Breast epithelium (tissue), 4 donors: ENCODE data around the gene NEURL1. TPM values are rescaled to one million over a fixed set of nuclear protein-coding genes. Genes with fewer than 3 reads are reported as not detected.

Experiments
- DNase-seq, 2 donors: peaks; one replicate each; pipeline ENCODE4 v3.0.0-alpha.2; 2019; ENCODE audit warnings: low spot score in 2 of 2
- H3K27ac ChIP-seq, 2 donors: fragments of 200-600 bp; sonication (generic) in 1 of 2; one replicate each; pipeline ENCODE4 v1.5.1; 2016 to 2019; ENCODE audit warnings: mild to moderate bottlenecking in 1 of 2
- H3K27me3 ChIP-seq, 2 donors: fragments of 200-600 bp; sonication (generic) in 1 of 2; one replicate each; pipeline versions ENCODE4 v1.5.1 to v1.6.0; 2017 to 2019; ENCODE audit warnings: control low read depth in 1 of 2, mild to moderate bottlenecking in 1 of 2
- H3K36me3 ChIP-seq: fragments of 200-600 bp; one replicate; pipeline ENCODE4 v1.5.1; 2019
- H3K4me1 ChIP-seq, 2 donors: fragments of 200-600 bp; sonication (generic); one replicate each; pipeline ENCODE4 v1.5.1; 2016 to 2019; ENCODE audit warnings: control low read depth in 1 of 2
- H3K4me3 ChIP-seq, 3 donors: fragments of 200-600 bp; sonication (generic); 1 replicate in 2 of 3; 2 replicates in 1 of 3; pipeline ENCODE4 v1.5.1; 2016 to 2019; ENCODE audit warnings: mild to moderate bottlenecking in 3 of 3, moderate library complexity in 2 of 3
- H3K9me3 ChIP-seq, 2 donors: fragments of 200-600 bp; sonication (generic) in 1 of 2; one replicate each; pipeline ENCODE4 v1.5.1; 2016 to 2019; ENCODE audit warnings: control low read depth in 1 of 2
- POLR2A ChIP-seq: fragments of 450-650 bp; IDR thresholded peaks from one replicate; pipeline ENCODE4 v1.6.1; 2016; ENCODE audit warnings: antibody characterized with exemption, mild to moderate bottlenecking, moderate library complexity
- POLR2AphosphoS5 ChIP-seq, 3 donors: sonication (generic); formaldehyde crosslinking; IDR thresholded peaks; one replicate each; pipeline ENCODE4 v1.6.1; 2017; ENCODE audit warnings: antibody characterized with exemption in 3 of 3
- intact Hi-C: fragments of 100-400 bp; cut with DNase I; formaldehyde crosslinking; loops from one replicate; pipeline ENCODE4 v1.15.1; 2023; ENCODE audit warnings: low total_unique reads
- total RNA-seq, 3 donors: library from RNA; depleted of rRNA; stranded (reverse); fragments of >200 nt; gene quantifications; one replicate each; pipeline ENCODE4 v1.1.0, GENCODE V29; 2016
- TF ChIP-seq, protein P1 (sequence below), 3 donors: fragments of 450-650 bp; IDR thresholded peaks; one replicate each; pipeline ENCODE4 v1.5.1; 2016 to 2017; ENCODE audit warnings: antibody characterized with exemption in 3 of 3, mild to moderate bottlenecking in 3 of 3, moderate library complexity in 3 of 3

The NEURL1 gene
- total RNA-seq, 3 donors from 2014 or later: 0.16 to 1.5 (median 0.33) TPM

- intact Hi-C loops: no loop called here
- DNase-seq: no peak
- H3K27ac ChIP-seq: peak overlapping the region; percentile 83 to 94
- no peak overlapping the region for H3K4me3 ChIP-seq
- H3K4me1 ChIP-seq: peaks cover 13 to 21% of the 10 kb centered on the region in 2 donors
- no peaks in the 10 kb centered on the region for H3K27me3 ChIP-seq
- H3K36me3 ChIP-seq: no peaks in the 10 kb centered on the region
- H3K9me3 ChIP-seq: no peaks in the 10 kb centered on the region
- TF ChIP-seq POLR2A: no peak
- TF ChIP-seq, protein P1, sequence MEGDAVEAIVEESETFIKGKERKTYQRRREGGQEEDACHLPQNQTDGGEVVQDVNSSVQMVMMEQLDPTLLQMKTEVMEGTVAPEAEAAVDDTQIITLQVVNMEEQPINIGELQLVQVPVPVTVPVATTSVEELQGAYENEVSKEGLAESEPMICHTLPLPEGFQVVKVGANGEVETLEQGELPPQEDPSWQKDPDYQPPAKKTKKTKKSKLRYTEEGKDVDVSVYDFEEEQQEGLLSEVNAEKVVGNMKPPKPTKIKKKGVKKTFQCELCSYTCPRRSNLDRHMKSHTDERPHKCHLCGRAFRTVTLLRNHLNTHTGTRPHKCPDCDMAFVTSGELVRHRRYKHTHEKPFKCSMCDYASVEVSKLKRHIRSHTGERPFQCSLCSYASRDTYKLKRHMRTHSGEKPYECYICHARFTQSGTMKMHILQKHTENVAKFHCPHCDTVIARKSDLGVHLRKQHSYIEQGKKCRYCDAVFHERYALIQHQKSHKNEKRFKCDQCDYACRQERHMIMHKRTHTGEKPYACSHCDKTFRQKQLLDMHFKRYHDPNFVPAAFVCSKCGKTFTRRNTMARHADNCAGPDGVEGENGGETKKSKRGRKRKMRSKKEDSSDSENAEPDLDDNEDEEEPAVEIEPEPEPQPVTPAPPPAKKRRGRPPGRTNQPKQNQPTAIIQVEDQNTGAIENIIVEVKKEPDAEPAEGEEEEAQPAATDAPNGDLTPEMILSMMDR (IDR thresholded peaks at IDR 0.05): no peak
These were observed 46.3 kb upstream of the NEURL1 start for GRCh38 chr10:103447187-103447586.

DNA sequence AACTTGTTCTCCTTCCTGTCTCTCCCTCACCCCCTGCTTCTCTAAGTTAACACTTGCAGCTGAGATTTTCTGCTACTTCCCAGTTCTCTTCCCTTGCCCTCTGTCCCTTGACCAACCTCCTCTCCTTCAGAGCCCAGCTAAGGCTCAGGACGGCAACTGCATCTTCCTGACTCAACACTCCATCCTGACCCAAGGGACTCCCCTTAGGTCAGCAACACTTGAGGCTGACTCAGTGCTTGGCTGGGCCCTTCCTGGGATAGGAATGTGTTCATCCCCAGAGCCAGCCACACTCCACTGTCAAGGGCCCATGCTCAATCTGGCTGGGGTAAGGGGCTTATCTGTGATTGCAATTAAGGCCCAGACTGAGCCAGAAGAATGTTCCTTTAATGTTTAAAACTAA is 44.8 kb upstream of the NEURL1 start:
- H3K4me3 ChIP-seq: peak overlapping the region in 2 of 3 donors; percentile 79 to 91
- peak overlapping the region; percentile 83 to 97 for H3K27ac ChIP-seq
- peaks cover 16 to 21% of the 10 kb centered on the region in 2 donors for H3K4me1 ChIP-seq
- no peaks in the 10 kb centered on the region for H3K36me3 ChIP-seq
- H3K27me3 ChIP-seq: no peaks in the 10 kb centered on the region
- intact Hi-C loops: no loop called here
- TF ChIP-seq, protein P1 (IDR thresholded peaks at IDR 0.05): no peak
- TF ChIP-seq POLR2AphosphoS5 (IDR thresholded peaks at IDR 0.05): peak in 2 of 3 donors; percentile 35 to 74
- no peak for TF ChIP-seq POLR2A
- no peaks in the 10 kb centered on the region for H3K9me3 ChIP-seq
- DNase-seq: no peak

- peak overlapping the region; percentile 68 to 91 (median 79) for H3K4me3 ChIP-seq
- peaks cover 16 to 21% of the 10 kb centered on the region in 2 donors for H3K4me1 ChIP-seq
- TF ChIP-seq POLR2AphosphoS5 (IDR thresholded peaks at IDR 0.05): no peak
- TF ChIP-seq, protein P1 (IDR thresholded peaks at IDR 0.05): no peak
- no peak for TF ChIP-seq POLR2A
- H3K27ac ChIP-seq: peak overlapping the region; percentile 83 to 97
- intact Hi-C loops: no loop called here
- no peaks in the 10 kb centered on the region for H3K27me3 ChIP-seq
- no peaks in the 10 kb centered on the region for H3K36me3 ChIP-seq
- no peak for DNase-seq
- H3K9me3 ChIP-seq: no peaks in the 10 kb centered on the region
These were observed 44.0 kb upstream of the NEURL1 start for GRCh38 chr10:103449208-103450144.

DNA sequence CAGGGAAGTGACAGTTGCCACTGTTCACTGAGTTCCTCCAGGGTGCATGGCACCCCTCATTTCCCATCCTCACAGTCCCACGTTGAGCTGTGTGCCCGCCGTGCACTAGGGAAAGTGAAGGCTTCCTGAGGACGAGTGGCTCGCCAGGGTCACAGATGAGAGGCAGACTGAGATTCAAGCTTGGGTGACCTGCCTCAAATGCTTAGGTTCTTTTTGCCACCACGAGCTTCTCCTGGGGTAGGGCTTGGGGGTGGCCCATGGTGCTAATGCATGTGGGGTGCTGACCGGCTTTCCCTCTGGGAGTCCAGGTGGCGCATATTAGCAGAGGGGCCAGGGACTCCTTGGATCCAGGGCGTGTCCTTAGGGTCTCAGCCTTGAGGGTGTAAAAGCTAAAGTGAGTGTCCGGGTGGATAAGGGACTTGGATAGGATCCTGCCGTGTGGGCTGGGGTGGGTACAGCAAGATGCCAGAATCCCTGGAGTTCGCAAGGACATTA is 43.3 kb upstream of the NEURL1 start:
- Histone ChIP-seq H3K27ac (peak overlapping the region; percentile 83 to 97), H3K4me3 (peak overlapping the region; percentile 68 to 91 (median 79)), H3K9me3 (no peaks in the 10 kb centered on the region), H3K36me3 (no peaks in the 10 kb centered on the region), H3K4me1 (peaks cover 16 to 21% of the 10 kb centered on the region in 2 donors), H3K27me3 (no peaks in the 10 kb centered on the region)
- intact Hi-C loops: no loop called here
- DNase-seq: no peak
- no peak for TF ChIP-seq POLR2A
- TF ChIP-seq, protein P1 (IDR thresholded peaks at IDR 0.05): no peak
- no peak for TF ChIP-seq POLR2AphosphoS5 (IDR thresholded peaks at IDR 0.05)
